ENCODE measurements around the gene WFS1.

- no peak for TF ChIP-seq SAP130 (CRISPR knock-in tag; IDR thresholded peaks at IDR 0.05; ENCODE audit: low read depth)
- TF ChIP-seq POGK (CRISPR knock-in tag; conservative IDR thresholded peaks at IDR 0.05) = no peak
- TF ChIP-seq CTCF (CRISPR knock-in tag; IDR thresholded peaks at IDR 0.05) = no peak
- TF ChIP-seq AGO2 (optimal IDR thresholded peaks at IDR 0.05; ENCODE audit: low read depth, low read length) = no peak
- no peak for TF ChIP-seq STAT6 (CRISPR knock-in tag; IDR thresholded peaks at IDR 0.05; ENCODE audit: borderline replicate concordance)
- TF ChIP-seq ZBTB7A (CRISPR knock-in tag; IDR thresholded peaks at IDR 0.05) = no peak
Observed at GRCh38 chr4:6227412-6228157, 42.1 kb upstream of the WFS1 start.
